ENCODE results near the gene DLGAP4. TPM values are rescaled to one million over a fixed set of nuclear protein-coding genes. Genes with fewer than 3 reads are reported as not detected.

The DLGAP4 gene, protein sequence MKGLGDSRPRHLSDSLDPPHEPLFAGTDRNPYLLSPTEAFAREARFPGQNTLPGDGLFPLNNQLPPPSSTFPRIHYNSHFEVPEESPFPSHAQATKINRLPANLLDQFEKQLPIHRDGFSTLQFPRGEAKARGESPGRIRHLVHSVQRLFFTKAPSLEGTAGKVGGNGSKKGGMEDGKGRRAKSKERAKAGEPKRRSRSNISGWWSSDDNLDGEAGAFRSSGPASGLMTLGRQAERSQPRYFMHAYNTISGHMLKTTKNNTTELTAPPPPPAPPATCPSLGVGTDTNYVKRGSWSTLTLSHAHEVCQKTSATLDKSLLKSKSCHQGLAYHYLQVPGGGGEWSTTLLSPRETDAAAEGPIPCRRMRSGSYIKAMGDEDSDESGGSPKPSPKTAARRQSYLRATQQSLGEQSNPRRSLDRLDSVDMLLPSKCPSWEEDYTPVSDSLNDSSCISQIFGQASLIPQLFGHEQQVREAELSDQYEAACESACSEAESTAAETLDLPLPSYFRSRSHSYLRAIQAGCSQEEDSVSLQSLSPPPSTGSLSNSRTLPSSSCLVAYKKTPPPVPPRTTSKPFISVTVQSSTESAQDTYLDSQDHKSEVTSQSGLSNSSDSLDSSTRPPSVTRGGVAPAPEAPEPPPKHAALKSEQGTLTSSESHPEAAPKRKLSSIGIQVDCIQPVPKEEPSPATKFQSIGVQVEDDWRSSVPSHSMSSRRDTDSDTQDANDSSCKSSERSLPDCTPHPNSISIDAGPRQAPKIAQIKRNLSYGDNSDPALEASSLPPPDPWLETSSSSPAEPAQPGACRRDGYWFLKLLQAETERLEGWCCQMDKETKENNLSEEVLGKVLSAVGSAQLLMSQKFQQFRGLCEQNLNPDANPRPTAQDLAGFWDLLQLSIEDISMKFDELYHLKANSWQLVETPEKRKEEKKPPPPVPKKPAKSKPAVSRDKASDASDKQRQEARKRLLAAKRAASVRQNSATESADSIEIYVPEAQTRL
- 93.6 TPM for total RNA-seq

GRCh38 chr20:36305602-36306551 lies at the start of gene DLGAP4:
Gene DLGAP4, plus strand, starts transcription at chr20:36306339. Its CDS starts 125,379 bp downstream, at chr20:36431718.

GRCh38 chr20:36541227-36541767 lies 235.2 kb downstream of the DLGAP4 start, which contains the start of gene MYL9:
Gene MYL9, plus strand, starts transcription at chr20:36541519. Its CDS starts 3,366 bp downstream, at chr20:36544885.

DNA sequence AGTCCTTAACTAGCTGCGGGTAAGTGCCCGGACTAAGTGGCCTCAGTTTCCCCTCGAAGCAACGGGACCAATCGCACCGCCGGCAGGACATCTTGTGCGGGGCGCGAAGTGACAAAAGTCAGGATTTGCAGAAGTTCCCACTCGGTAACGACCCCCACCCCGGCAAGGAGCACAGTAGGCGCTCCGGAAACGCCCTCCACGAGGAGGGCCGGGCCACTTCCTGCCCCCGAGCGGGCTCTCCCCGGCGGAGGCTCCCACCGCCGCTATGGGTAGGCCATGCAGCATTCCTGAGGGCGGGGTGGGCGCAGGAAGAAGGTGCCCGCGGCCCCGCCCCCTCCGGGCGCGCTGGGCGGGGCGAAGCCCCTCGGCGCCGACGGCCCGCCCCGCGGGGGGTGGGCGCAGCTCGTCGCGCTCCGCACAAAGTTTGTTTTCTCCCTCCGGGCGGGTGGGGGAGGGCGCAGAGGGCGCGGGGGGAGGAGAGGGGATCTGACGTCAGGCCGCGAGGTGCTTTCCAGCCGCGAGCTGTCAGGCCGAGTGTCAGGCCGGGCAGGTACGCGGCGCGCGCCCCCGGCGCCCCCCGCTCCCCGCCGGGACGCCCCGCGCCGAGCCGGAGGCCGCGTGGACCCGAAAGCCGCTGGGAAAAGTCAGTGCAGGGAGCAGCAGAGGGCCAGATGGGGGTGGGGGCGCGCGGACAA lies 267.1 kb downstream of the DLGAP4 start, which contains the start of gene TGIF2:
TSS of gene TGIF2 (plus strand) at position 495 of the 695 bp plus-strand sequence. CDS start 5,178 bp downstream, outside the sequence.

Small RNA genes lying within 50 kb of the gene (small RNA-seq; reads per million reads assigned to genes)
- gene RF00017 (ENCODE audit: low replicate concordance): not detected

Other genes with a start within 250 kb of the DLGAP4 start
- gene EPB41L1, start 151.6 kb upstream of the DLGAP4 start, total RNA-seq: 111 TPM
- gene AAR2, start 69.9 kb upstream of the DLGAP4 start, total RNA-seq: 24.4 TPM
- gene MYL9, start 235.2 kb downstream of the DLGAP4 start, total RNA-seq: not detected

Data from parietal lobe (tissue), 2 donors.